OCI-LY7 (cell line): Measurements from ENCODE around the gene ERBB2. TPM values are rescaled to one million over a fixed set of nuclear protein-coding genes. Genes with fewer than 3 reads are reported as not detected.

Experiments used
- BruUV-seq: library from RNA; stranded (reverse); fragments of 400-500 nt; replicated peaks from 2 replicates; lab custom pipeline; 2021; lab: Mats Ljungman, UMichigan
- CTCF ChIA-PET: fragments of 300-600 bp; sonication (Branson Sonifier 250); formaldehyde crosslinking; loops from one replicate; lab custom pipeline; 2022; ENCODE audit warnings: antibody characterized with exemption; ENCODE audit not compliant: unreplicated experiment; lab: Charles Lee
- POLR2A ChIA-PET: fragments of 300-600 bp; sonication (Branson Sonifier 250); formaldehyde crosslinking; loops from one replicate; lab custom pipeline; 2022; ENCODE audit warnings: antibody characterized with exemption; lab: Charles Lee
- DNase-seq: peaks from one replicate; pipeline ENCODE4 v3.0.0-alpha.2; 2015; ENCODE audit warnings: low spot score
- H2AFZ ChIP-seq: fragments of 200-600 bp; sonication (generic), shearing (Covaris generic); 2 replicates; pipeline ENCODE4 v1.6.1; 2014; ENCODE audit warnings: mild to moderate bottlenecking, antibody characterized with exemption, low read length, moderate library complexity
- H3K27ac ChIP-seq: fragments of 200-600 bp; sonication (generic); 2 replicates; pipeline ENCODE4 v1.5.1; 2014; ENCODE audit warnings: mixed run types, low read depth, mild to moderate bottlenecking, moderate library complexity, low read length, inconsistent platforms; ENCODE audit not compliant: poor library complexity, severe bottlenecking
- H3K36me3 ChIP-seq: fragments of 200-600 bp; sonication (generic); 2 replicates; pipeline ENCODE4 v1.6.1; 2014; ENCODE audit warnings: mild to moderate bottlenecking, antibody characterized with exemption, low read length, moderate library complexity, mixed read lengths; ENCODE audit not compliant: insufficient read depth
- H3K4me1 ChIP-seq: fragments of 200-600 bp; sonication (generic); 2 replicates; pipeline ENCODE4 v1.5.1; 2014; ENCODE audit warnings: mild to moderate bottlenecking, low read length; ENCODE audit not compliant: insufficient read depth, poor library complexity, severe bottlenecking
- H3K4me2 ChIP-seq: fragments of 200-600 bp; sonication (generic); 2 replicates; pipeline ENCODE4 v1.6.1; 2014; ENCODE audit warnings: mild to moderate bottlenecking, low read length
- H3K4me3 ChIP-seq: fragments of 200-600 bp; sonication (generic); 2 replicates; pipeline ENCODE4 v1.5.1; 2014; ENCODE audit warnings: mild to moderate bottlenecking, low read depth, low read length; ENCODE audit not compliant: poor library complexity, severe bottlenecking
- H3K79me2 ChIP-seq: fragments of 200-600 bp; sonication (generic); 2 replicates; pipeline ENCODE4 v1.6.1; 2016; ENCODE audit warnings: low read depth, mild to moderate bottlenecking, low read length, moderate library complexity, mixed read lengths; ENCODE audit not compliant: insufficient read depth
- H3K9me2 ChIP-seq: fragments of 200-600 bp; sonication (generic); 2 replicates; pipeline ENCODE4 v1.6.1; 2016; ENCODE audit warnings: mild to moderate bottlenecking, low read length, mixed read lengths; ENCODE audit not compliant: insufficient read depth
- H3K9me3 ChIP-seq: fragments of 200-600 bp; sonication (generic); 2 replicates; pipeline ENCODE4 v1.6.1; 2014; ENCODE audit warnings: mild to moderate bottlenecking, mixed run types, low read length, mixed read lengths
- H4K20me1 ChIP-seq: fragments of 200-600 bp; sonication (generic); 2 replicates; pipeline ENCODE4 v1.6.1; 2014; ENCODE audit warnings: mild to moderate bottlenecking, antibody characterized with exemption, low read length, moderate library complexity, mixed read lengths; ENCODE audit not compliant: insufficient read depth
- EZH2phosphoT487 ChIP-seq: fragments of 200-600 bp; sonication (generic); IDR thresholded peaks from 2 replicates; pipeline ENCODE4 v1.6.1; 2018; ENCODE audit warnings: low read depth, borderline replicate concordance, mild to moderate bottlenecking, mixed run types, antibody characterized with exemption, low read length, moderate library complexity, mixed read lengths
- intact Hi-C: fragments of 100-400 bp; cut with micrococcal nuclease; formaldehyde crosslinking; loops from one replicate; pipeline ENCODE4 v1.10.0; 2022; ENCODE audit not compliant: unreplicated experiment
- total RNA-seq, 2 experiments: library from RNA; depleted of rRNA in 1 of 2; stranded (reverse); fragments of >200 nt in 1 of 2; shearing (Covaris generic) in 1 of 2; gene quantifications; 2 replicates each; pipeline ENCODE4 v1.2.3, GENCODE V29; 2014 to 2022
- TF ChIP-seq, protein P1 (sequence below): fragments of 200-600 bp; sonication (generic); conservative IDR thresholded peaks from 2 replicates; pipeline ENCODE4 v1.5.1; 2014; ENCODE audit warnings: mild to moderate bottlenecking, antibody characterized with exemption, low read length, moderate library complexity, mixed read lengths

The ERBB2 gene
- total RNA-seq, 2 experiments from 2014 or later: 6.5 to 11.4 TPM

DNA sequence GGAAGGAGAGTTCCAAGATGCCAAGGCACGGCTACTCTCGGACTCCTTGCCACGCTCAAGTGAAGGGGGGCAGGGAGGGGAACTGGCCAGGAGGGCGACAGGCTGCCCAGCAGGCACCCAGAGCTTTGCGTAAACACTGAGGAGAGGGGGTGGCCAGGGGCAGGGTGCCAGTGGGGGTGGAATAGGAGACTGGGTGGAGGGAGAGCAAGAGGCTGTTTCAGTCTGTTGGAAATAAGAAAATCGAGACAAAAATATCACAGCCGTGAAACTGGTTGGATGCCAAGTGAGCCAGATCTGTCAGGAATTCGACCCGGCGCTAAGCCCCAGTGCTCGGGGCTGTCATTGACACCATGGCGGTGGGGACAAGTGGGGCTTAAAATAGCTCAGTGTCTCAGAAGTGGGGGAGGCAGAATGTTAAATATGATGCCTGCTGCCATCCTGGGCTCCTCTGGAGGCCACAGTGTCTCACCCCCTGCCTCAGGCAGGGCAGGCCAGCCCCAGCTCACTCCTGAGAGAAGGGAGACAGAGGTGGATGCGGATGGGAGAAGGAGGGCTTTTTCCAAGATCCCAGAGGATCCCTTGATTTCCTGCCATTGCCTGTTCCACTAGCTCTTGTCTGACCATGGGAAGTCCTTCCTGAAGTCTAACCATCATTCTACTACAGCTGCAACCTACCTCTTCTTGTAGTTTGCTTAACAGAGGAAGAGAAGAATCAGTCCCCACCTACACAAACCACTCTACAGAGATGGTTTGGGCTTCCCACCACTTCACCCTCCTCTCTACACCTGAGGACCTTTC is 22.1 kb upstream of the ERBB2 start:
- no peaks in the 10 kb centered on the region for H4K20me1 ChIP-seq
- H3K9me2 ChIP-seq: no peaks in the 10 kb centered on the region
- no peak overlapping the region for H3K27ac ChIP-seq
- no peaks in the 10 kb centered on the region for H3K9me3 ChIP-seq
- no peaks in the 10 kb centered on the region for H3K36me3 ChIP-seq
- intact Hi-C loops: no loop called here
- no peak for TF ChIP-seq EZH2phosphoT487
- TF ChIP-seq, protein P1, sequence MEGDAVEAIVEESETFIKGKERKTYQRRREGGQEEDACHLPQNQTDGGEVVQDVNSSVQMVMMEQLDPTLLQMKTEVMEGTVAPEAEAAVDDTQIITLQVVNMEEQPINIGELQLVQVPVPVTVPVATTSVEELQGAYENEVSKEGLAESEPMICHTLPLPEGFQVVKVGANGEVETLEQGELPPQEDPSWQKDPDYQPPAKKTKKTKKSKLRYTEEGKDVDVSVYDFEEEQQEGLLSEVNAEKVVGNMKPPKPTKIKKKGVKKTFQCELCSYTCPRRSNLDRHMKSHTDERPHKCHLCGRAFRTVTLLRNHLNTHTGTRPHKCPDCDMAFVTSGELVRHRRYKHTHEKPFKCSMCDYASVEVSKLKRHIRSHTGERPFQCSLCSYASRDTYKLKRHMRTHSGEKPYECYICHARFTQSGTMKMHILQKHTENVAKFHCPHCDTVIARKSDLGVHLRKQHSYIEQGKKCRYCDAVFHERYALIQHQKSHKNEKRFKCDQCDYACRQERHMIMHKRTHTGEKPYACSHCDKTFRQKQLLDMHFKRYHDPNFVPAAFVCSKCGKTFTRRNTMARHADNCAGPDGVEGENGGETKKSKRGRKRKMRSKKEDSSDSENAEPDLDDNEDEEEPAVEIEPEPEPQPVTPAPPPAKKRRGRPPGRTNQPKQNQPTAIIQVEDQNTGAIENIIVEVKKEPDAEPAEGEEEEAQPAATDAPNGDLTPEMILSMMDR: no peak
- H3K79me2 ChIP-seq: no peaks in the 10 kb centered on the region
- POLR2A ChIA-PET: no interaction called here
- no peak overlapping the region for H3K4me2 ChIP-seq
- peaks cover 41% of the 10 kb centered on the region for H3K4me1 ChIP-seq
- CTCF ChIA-PET: no interaction called here
- no peak overlapping the region for H2AFZ ChIP-seq
- no peak for DNase-seq
- BruUV-seq: no TSS peak
- no peak overlapping the region for H3K4me3 ChIP-seq

- DNase-seq: no peak
- TF ChIP-seq, protein P1: peak; percentile 43; the same call in 1 of the 2 replicates
- TF ChIP-seq EZH2phosphoT487: no peak
- no peaks in the 10 kb centered on the region for H3K9me3 ChIP-seq
- no peak overlapping the region for H3K4me3 ChIP-seq
- H4K20me1 ChIP-seq: no peaks in the 10 kb centered on the region
- H2AFZ ChIP-seq: no peak overlapping the region; the same call in 1 of the 2 replicates
- H3K27ac ChIP-seq: no peak overlapping the region
- intact Hi-C loops: no loop called here
- peaks cover 41% of the 10 kb centered on the region for H3K4me1 ChIP-seq
- ChIA-PET POLR2A (no interaction called here), CTCF (no interaction called here)
- H3K4me2 ChIP-seq: no peak overlapping the region
- no peaks in the 10 kb centered on the region for H3K36me3 ChIP-seq
- H3K9me2 ChIP-seq: no peaks in the 10 kb centered on the region
- no peaks in the 10 kb centered on the region for H3K79me2 ChIP-seq
- BruUV-seq: no TSS peak
These were observed 21.3 kb upstream of the ERBB2 start for GRCh38 chr17:39678340-39679116.
